Measurements from ENCODE around the gene PLXND1.

DNA sequence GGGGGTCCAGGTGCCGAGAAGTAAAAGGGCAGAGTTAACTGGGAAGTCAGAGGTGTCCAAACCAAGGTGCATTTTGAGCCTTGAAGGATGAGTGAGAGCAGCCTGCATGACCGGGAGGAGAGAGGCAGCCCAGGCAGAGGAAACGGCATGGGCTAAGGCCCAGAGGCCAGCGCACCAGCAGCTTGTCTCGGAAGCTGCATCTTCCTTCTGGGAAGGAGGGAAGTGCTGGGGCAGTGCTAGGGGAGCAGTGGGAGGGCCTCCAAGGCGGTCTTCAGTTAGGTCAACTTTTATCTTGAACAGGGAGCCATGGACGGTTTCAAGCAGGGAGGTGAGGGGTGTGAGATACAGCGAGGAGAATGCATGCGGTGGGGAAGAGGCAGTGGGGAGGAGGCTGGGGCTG is 62.5 kb downstream of the PLXND1 start:
- TF ChIP-seq, protein P1, sequence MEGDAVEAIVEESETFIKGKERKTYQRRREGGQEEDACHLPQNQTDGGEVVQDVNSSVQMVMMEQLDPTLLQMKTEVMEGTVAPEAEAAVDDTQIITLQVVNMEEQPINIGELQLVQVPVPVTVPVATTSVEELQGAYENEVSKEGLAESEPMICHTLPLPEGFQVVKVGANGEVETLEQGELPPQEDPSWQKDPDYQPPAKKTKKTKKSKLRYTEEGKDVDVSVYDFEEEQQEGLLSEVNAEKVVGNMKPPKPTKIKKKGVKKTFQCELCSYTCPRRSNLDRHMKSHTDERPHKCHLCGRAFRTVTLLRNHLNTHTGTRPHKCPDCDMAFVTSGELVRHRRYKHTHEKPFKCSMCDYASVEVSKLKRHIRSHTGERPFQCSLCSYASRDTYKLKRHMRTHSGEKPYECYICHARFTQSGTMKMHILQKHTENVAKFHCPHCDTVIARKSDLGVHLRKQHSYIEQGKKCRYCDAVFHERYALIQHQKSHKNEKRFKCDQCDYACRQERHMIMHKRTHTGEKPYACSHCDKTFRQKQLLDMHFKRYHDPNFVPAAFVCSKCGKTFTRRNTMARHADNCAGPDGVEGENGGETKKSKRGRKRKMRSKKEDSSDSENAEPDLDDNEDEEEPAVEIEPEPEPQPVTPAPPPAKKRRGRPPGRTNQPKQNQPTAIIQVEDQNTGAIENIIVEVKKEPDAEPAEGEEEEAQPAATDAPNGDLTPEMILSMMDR (IDR thresholded peaks at IDR 0.05; ENCODE audit: low read depth, low read length), result no peak
- no peak for TF ChIP-seq POLR2A (IDR thresholded peaks at IDR 0.05; ENCODE audit: extremely low read depth, insufficient read length)
- TF ChIP-seq MYC (IDR thresholded peaks at IDR 0.05; ENCODE audit: low read depth, low read length), result no peak
- TF ChIP-seq, protein P2, sequence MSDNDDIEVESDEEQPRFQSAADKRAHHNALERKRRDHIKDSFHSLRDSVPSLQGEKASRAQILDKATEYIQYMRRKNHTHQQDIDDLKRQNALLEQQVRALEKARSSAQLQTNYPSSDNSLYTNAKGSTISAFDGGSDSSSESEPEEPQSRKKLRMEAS (IDR thresholded peaks at IDR 0.05; ENCODE audit: low read depth, low read length), result no peak

All from NB4 (cell line).